Measurements from ENCODE around the gene KIF4A. TPM values are rescaled to one million over a fixed set of nuclear protein-coding genes. Genes with fewer than 3 reads are reported as not detected.
A peak's percentile ranks its signal among the peaks of the same experiment; 100 is the strongest.

KIF4A gene
- total RNA-seq, 4 donors from 2014 or later = 1.3 to 17.3 (median 4.6) TPM

DNA sequence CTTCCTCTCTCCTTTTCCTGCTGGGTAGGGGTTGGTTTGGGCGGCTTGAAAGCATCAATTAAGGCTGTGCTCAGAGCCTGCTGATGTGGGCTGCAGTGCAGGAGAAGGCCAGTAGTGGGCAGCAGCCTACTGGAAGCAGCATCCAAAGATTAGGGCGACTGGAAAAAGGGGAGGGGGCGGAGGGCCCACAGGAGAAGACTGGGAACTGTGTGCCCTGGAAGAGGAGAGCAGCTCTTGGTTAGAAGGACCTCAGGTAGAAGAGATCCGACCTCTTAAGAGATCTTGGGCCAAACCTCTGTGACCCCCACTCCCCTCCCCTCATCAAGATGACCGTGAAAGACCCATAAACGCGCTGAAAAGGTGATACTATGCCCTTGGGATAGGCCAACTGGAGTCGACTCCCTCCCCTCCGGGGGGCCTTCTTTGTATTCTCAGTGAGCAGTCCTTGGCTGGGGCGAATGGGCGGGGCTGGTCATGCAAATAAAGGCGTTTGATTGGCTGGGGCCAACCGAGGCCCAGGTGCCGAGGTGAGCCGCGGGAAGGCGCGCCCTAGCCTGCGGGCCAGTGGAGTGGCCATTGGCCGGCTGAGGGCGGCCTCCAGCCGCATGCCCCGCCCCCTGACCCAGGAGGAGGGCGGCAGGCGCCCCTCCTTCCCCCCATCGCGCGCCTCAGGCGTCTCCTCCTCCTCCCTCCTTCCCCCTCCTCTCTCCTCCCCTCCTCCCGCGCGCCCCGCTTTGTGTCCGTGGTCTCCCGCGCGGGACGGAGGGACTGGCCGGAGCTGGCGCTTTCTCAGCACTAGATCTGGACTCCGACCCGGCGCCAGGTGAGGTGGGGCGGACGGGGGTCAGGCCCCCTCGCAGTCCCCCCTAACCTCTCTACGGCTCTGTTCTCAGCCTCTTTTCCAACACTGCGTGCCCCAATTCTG lies 164.8 kb downstream of the KIF4A start:
- H3K27ac ChIP-seq = peak overlapping the region; percentile 72 to 95 (median 90)
- H3K4me3 ChIP-seq = peak overlapping the region; percentile 52 to 79 (median 62)
- H3K9me3 ChIP-seq = no peaks in the 10 kb centered on the region
- no peaks in the 10 kb centered on the region for H3K36me3 ChIP-seq
- TF ChIP-seq POLR2A (IDR thresholded peaks at IDR 0.05) = peak in 1 of 2 donors; percentile 32
- TF ChIP-seq, protein P1, sequence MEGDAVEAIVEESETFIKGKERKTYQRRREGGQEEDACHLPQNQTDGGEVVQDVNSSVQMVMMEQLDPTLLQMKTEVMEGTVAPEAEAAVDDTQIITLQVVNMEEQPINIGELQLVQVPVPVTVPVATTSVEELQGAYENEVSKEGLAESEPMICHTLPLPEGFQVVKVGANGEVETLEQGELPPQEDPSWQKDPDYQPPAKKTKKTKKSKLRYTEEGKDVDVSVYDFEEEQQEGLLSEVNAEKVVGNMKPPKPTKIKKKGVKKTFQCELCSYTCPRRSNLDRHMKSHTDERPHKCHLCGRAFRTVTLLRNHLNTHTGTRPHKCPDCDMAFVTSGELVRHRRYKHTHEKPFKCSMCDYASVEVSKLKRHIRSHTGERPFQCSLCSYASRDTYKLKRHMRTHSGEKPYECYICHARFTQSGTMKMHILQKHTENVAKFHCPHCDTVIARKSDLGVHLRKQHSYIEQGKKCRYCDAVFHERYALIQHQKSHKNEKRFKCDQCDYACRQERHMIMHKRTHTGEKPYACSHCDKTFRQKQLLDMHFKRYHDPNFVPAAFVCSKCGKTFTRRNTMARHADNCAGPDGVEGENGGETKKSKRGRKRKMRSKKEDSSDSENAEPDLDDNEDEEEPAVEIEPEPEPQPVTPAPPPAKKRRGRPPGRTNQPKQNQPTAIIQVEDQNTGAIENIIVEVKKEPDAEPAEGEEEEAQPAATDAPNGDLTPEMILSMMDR (IDR thresholded peaks at IDR 0.05) = peak; percentile 27 to 84 (median 76)
- DNase-seq = peak; percentile 75 to 92 (median 89)
- H3K27me3 ChIP-seq = no peaks in the 10 kb centered on the region
- peaks cover 0 to 20% (median 0%) of the 10 kb centered on the region in 4 donors for H3K4me1 ChIP-seq

- peak in 1 of 3 donors; percentile 66 for DNase-seq
- Histone ChIP-seq H3K27ac (peak overlapping the region; percentile 72 to 95 (median 90)), H3K4me1 (peaks cover 0 to 20% (median 0%) of the 10 kb centered on the region in 4 donors), H3K4me3 (peak overlapping the region; percentile 52 to 79 (median 62)), H3K27me3 (no peaks in the 10 kb centered on the region), H3K9me3 (no peaks in the 10 kb centered on the region), H3K36me3 (no peaks in the 10 kb centered on the region)
- TF ChIP-seq POLR2A (IDR thresholded peaks at IDR 0.05) = no peak
- TF ChIP-seq, protein P1 (IDR thresholded peaks at IDR 0.05) = no peak
Observed at GRCh38 chrX:70455366-70456202, 165.7 kb downstream of the KIF4A start.

DNA sequence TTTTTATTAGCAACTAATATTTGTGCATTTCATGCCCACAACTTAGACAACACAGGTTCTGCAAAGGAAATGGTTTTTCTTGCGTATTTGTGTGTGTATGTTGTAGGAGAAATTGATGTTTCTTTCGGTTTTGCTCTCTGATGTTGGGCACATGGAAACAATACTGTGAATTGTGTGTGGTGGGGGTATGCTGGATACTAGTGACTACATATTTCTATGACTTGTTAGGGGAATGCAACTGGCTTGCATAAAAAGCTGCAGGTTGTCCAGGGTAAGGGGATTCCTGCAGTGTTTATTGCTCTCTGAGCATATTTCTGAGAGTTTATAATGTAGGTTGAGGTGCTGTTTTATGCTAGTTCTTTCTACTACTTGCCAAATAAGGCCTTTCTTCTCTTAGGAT lies 166.4 kb downstream of the KIF4A start:
- Histone ChIP-seq H3K27ac (peak overlapping the region; percentile 72 to 95 (median 90)), H3K4me1 (peaks cover 0 to 20% (median 0%) of the 10 kb centered on the region in 4 donors), H3K36me3 (no peaks in the 10 kb centered on the region), H3K27me3 (no peaks in the 10 kb centered on the region), H3K9me3 (no peaks in the 10 kb centered on the region), H3K4me3 (peak overlapping the region in 3 of 4 donors; percentile 57 to 79 (median 66))
- no peak for TF ChIP-seq POLR2A (IDR thresholded peaks at IDR 0.05)
- TF ChIP-seq, protein P1 (IDR thresholded peaks at IDR 0.05) = no peak
- DNase-seq = no peak

GRCh38 chrX:70461026-70461425 lies 171.1 kb downstream of the KIF4A start:
- no peaks in the 10 kb centered on the region for H3K9me3 ChIP-seq
- no peak for TF ChIP-seq POLR2A (IDR thresholded peaks at IDR 0.05)
- TF ChIP-seq, protein P1 (IDR thresholded peaks at IDR 0.05) = no peak
- H3K27ac ChIP-seq = no peak overlapping the region
- DNase-seq = no peak
- H3K4me1 ChIP-seq = peaks cover 0 to 7% (median 0%) of the 10 kb centered on the region in 4 donors
- no peaks in the 10 kb centered on the region for H3K36me3 ChIP-seq
- no peaks in the 10 kb centered on the region for H3K27me3 ChIP-seq
- H3K4me3 ChIP-seq = no peak overlapping the region

GRCh38 chrX:70464051-70464450 lies 174.1 kb downstream of the KIF4A start:
- no peaks in the 10 kb centered on the region for H3K4me1 ChIP-seq
- no peak overlapping the region for H3K4me3 ChIP-seq
- no peaks in the 10 kb centered on the region for H3K27me3 ChIP-seq
- no peaks in the 10 kb centered on the region for H3K9me3 ChIP-seq
- H3K36me3 ChIP-seq = no peaks in the 10 kb centered on the region
- DNase-seq = no peak
- TF ChIP-seq, protein P1 (IDR thresholded peaks at IDR 0.05) = no peak
- TF ChIP-seq POLR2A (IDR thresholded peaks at IDR 0.05) = no peak
- no peak overlapping the region for H3K27ac ChIP-seq

Data from Peyer's patch (tissue), 4 donors.